ENCODE measurements around the gene MSANTD7. TPM values are rescaled to one million over a fixed set of nuclear protein-coding genes. Genes with fewer than 3 reads are reported as not detected.
"Not testable (repeated sequence)": the region's sequence is repeated elsewhere in the genome, so short reads cannot be mapped to it uniquely, and the experiment has no call there.

Gene MSANTD7, protein sequence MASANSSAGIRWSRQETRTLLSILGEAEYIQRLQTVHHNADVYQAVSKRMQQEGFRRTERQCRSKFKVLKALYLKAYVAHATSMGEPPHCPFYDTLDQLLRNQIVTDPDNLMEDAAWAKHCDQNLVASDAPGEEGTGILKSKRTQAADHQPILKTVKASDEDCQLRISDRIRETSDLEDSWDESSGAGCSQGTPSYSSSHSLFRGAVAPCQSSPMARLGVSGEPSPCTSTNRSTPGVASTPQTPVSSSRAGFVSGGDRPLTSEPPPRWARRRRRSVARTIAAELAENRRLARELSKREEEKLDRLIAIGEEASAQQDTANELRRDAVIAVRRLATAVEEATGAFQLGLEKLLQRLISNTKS
- 17.1 and 18.1 TPM in 2 replicates for total RNA-seq

DNA sequence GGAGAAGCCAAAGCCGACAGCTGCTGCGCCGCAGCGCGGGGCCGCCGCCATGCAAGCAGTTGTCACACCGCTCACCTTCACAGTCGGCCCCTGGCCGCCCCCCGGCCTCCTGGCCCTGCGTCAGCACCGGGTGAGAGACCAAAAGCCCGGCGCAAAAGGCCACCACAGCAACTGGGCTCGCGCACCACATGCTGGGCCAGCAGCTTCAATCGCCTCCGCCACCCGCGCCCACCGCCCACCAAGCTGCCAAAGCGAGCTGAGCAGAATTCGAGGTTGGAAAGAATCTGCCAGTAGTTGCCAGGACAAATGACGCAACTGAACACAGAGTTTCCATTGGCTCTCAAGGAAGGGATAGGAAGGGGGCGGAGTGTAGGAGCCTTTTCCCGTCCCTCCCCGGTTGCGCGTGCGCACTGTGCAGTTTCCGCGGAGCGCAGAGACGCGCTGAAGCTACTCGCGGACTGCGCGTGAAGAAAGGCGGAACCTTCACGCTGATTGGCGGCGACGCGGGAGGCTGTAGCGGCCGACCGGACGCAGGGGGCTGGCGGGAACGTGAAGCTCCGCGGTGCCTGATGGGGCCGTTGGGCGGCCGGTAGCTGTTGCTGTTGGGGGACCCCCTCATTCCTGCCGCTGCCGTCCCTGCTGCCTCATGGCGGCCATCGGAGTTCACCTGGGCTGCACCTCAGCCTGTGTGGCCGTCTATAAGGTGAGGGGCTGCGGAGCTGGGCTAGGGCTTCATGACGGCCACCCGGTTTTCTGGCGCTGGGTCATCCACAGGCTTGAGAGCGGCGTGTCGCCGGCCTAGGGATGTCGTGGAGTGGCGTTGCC lies at the start of gene MSANTD7, which contains the start of the genes CDNF and HSPA14:
Gene MSANTD7, plus strand, starts transcription at position 550 of the 825 bp plus-strand sequence. CDS start 3,979 bp downstream, outside the sequence.
Gene CDNF, minus strand, starts transcription at position 281 of the 825 bp plus-strand sequence. Its CDS starts 91 bp downstream, at position 190.
Gene HSPA14, plus strand, starts transcription at position 550 of the 825 bp plus-strand sequence. Its CDS starts 97 bp downstream, at position 647.
- peak; percentile 99 for DNase-seq (ENCODE audit: low read depth in 2 of 2)

DNA sequence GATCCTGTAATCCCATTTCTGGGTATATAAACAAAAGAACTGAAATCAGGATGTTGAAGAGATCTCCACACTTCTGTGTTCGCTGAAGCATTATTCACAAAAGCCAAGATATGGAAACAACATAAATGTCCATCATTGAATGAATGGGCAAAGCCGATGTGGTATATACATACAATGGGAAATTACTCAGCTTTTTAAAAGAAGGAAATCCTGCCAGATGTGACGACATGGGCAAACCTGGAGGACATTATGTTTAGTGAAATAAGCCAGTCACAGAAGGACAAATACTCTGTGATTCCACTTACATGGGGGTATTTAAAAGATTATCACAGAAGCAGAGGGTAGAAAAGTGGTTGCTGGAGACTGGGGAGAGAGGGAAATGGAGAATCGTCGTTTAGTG lies 39.5 kb upstream of the MSANTD7 start:
- peak; percentile 66 to 90 for DNase-seq (ENCODE audit: low read depth in 2 of 2)

DNA sequence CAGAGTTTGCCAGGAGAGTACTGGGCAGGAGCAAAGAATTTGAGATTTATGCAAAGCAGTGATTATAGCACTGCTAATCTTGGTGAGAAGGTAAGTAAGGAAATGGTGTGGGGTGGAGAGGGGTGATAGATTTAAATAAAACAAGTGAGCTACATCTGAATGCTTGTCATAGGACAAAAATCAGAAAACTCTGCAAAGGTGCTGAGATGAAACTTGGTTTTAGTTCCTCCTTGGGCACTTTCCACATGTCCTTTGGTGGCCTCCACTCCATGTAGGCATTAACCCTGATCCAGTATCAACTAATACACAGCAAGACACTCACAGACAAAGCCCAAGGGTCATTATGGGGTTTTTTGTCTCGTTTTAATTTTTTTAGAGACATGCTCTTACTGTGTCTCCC lies 37.7 kb upstream of the MSANTD7 start:
- no peak for DNase-seq (ENCODE audit: low read depth in 2 of 2)

DNA sequence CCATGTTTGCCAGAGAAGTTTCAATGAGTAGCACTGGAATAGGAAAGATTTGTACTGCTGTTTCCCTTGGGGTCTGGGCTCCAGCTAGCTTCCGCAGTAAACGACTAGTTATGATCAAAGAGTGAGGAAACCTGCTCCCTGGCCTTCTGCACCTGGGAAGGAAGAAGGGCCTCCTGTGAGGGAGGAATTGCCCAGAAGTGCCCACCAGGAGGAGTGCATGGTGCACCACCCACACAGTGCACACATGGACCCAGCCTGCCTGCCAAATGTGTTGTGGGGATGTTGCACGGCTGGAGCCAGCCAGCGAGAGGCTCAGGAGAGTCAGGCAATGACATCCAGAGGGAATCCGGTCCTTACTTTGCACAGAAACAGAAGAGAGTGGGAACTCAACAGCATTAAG lies 36.4 kb upstream of the MSANTD7 start:
- DNase-seq (ENCODE audit: low read depth in 2 of 2) = peak; percentile 91 to 92

DNA sequence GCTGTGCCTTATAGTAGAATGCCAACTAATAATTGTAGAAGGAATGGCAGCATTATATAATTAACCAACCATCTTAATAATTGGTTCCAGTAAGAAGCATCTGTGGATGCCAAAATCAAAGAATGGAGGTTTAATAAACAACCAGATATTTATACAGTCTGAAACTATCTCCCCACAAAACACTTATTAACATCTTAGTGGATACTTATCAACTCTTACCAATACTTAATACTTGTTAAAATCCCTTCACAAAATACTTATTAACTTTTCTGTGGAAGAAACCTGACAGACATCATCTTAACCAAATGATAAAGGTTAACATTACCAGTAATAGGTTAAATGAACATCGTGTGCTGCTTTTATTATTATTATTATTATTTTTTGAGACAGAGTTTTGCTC lies 34.3 kb upstream of the MSANTD7 start:
- no peak for DNase-seq (ENCODE audit: low read depth in 2 of 2)

DNA sequence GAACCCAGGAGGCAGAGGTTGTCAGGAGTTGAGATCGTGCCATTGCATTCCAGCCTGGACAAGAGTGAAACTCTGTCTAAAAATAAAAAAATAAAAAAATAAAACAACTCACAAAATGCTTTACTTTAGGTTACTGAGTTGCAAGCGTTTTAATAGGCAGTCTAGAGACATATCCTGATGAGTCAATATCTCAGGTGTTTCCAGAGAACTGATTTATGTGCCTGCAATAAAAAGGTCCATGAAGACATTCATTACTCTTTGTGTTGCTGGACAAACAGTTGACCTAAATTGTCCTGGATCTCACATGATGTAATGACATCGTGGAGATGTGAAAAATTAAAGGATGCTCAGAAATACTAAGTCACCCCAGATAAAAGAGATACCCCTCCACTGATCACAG lies 31.8 kb upstream of the MSANTD7 start:
- no peak for DNase-seq (ENCODE audit: low read depth in 2 of 2)

DNA sequence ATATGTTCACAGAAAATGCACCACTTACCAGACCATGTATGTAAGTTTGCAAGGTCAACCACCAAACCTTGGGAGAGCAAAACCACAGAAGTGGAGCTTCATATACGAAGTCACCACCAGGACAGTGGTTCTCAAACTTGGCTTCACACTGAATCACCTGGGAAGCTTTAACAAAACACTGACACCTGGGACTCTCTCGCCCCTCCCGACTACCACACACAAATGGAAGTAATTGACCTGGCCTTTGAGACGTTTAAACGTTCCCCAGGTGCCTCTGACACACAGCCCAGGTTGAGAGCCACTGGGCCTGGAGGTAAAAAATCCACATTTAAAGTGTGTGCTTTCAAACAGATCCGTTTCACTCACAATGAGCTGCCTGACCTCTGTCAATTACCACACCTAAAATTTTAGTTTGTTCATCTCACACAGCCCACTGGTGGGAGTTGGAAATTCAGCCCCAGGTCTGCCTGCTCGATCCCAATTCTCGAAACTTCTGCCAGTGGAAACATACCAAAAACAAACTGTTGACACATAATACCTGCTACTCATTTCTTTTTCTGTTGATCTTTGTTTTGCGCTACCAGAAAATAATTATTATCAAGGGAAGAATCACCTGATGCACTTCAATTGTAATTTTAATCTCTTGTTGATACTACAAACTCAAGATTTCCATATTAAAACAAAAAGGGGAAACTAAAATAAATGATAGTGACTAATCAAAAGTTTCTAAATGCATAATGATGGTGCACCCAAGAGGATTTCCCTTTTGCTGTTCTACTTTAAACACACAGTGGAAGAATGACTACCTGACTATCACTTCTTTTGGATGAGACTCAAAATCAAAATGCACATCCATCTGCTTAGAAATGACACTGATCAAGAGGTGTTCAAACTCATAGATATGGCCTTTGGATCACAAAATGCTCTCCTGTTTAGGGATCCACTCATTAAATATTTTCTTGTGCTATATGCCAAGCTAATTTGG lies 26.8 kb upstream of the MSANTD7 start:
- DNase-seq (ENCODE audit: low read depth in 2 of 2) = no peak

DNA sequence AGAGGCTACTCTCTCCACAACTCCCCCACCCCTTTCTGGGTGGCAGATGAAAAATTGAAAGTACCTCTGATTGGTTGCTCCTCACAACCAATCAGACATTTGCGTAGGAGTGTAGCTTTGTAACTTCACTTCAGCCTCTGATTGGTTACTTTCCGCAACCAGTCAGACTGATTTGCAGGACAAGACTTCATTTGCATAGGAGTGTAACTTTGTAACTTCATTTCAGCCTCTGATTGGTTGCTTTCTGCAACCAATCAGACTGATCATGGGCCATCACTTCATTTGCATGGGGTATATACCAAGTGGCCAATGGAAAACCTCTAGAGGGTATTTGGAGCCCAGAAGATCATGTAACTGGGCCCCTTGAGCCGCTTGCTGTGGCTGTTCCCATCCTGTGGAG lies 25.8 kb upstream of the MSANTD7 start:
- no peak for DNase-seq (ENCODE audit: low read depth in 2 of 2)

DNA sequence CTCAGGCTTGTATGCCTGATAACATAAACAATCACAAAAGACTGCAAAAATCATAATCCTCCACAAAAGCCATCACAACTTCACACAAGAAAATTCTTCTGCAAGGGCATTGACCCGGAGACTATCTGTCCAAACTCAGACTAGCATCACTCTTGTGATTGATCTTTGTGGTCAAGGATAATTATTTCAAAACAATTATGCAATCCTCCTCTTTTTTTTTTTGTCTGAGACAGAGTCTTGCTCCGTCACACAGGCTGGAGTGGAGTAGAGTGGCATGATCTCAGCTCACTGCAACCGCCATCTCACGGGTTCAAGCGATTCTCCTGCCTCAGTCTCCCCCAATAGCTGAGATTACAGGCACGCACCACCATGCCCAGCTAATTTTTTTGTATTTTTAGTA lies 22.4 kb upstream of the MSANTD7 start:
- DNase-seq (ENCODE audit: low read depth in 2 of 2) = no peak

DNA sequence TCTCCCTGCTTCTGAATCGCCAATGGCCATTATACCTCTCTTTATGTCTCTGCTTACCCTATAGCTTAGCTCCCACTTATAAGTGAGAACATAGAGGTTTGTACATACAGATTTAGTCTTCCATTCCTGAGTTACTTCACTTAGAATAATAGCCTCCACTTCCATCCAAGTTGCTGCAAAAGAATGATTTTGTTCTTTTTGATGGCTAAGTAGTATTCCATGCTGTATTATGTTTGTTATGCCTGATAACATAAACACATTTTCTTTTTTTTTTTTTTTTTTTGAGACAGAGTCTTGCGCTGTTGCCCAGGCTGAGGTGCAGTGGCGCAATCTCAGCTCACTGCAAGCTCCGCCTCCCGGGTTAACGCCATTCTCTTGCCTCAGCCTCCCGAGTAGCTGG lies 21.4 kb upstream of the MSANTD7 start:
- DNase-seq (ENCODE audit: low read depth in 2 of 2) = not testable (repeated sequence)

DNA sequence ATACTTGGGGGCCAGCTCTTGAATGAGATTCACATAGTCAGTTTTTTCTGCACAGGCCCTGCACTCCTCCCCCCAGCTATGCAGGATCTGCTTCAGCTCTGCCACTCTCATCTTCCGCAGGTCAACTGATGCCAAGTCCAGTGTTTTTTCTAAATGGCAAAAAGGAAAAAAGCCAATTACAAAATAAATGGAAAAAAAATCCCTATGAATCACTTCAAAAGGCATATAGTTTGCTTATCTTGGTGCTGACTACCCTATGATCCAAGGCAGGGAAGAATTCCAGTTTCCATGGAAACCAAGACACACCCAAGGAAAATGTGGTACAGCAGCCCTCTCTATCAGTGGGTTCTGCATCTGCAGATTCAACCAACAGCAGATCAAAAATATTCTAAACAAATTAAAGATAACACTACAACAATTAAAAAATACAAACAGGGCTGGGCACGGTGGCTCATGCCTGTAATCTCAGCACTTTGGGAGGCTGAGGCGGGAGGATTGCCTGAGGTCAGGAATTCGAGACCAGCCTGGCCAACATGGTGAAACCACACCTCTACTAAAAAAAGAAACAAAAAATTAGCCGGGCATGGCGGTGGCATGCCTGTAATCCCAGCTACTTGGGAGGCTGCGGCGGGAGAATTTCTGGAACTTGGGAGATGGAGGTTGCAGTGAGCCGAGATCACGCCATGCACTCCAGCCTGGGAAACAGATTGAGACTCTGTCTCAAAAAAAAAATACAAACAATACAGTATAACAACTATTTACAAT lies 17.9 kb upstream of the MSANTD7 start:
- peak in 1 of 2 donors; percentile 48 for DNase-seq (ENCODE audit: low read depth in 2 of 2)

DNA sequence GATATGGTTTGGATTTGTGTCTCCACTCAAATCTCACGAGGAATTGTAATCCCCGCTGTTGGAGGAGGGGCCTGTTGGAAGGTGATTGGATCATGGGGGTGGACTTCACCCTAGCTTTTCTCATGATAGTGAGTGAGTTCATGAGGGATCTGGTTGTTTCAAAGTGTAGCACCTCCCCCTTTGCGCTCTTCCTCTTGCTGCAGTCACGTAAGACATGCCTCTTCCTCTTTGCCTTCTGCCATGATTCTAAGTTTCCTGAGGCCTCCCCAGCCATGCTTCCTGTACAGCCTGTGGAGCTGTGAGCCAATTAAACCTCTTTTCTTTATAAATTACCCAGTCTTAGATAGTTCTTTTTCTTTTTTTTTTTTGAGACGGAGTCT lies 17.3 kb upstream of the MSANTD7 start:
- DNase-seq (ENCODE audit: low read depth in 2 of 2) = no peak

DNA sequence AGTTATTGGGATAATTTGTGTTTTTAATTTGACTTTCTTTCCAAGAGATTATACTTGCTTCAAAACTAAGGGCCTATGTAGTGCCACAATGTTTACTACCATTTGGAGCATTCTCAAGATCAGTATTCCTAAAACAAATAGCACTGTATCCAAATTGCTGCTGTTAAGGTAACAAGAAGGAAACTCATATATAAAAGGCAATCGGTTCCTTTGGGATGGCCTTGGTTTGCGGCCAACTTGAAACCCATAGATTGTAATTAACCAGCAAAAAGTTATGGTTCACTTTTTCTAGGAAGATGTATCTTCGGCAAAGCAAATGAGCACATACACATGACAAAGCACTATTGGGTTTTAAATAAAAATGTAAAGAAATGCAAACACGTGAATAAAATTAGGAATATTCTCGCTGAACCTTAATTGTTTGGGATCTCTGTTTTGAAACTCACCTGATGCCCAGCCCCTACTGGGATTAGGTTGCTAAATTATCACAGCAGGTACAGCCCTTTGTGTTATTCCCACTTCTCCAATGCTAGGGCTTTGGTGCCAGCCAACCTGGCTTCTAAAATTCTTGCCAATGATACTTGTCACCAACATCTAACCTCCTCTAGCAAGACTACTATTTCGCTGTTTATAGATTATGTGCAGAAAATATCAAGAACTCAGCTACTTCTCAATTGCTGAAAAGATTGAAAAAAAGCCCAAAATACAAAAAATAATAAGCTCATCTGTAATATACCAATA lies 16.3 kb upstream of the MSANTD7 start:
- DNase-seq (ENCODE audit: low read depth in 2 of 2) = no peak

DNA sequence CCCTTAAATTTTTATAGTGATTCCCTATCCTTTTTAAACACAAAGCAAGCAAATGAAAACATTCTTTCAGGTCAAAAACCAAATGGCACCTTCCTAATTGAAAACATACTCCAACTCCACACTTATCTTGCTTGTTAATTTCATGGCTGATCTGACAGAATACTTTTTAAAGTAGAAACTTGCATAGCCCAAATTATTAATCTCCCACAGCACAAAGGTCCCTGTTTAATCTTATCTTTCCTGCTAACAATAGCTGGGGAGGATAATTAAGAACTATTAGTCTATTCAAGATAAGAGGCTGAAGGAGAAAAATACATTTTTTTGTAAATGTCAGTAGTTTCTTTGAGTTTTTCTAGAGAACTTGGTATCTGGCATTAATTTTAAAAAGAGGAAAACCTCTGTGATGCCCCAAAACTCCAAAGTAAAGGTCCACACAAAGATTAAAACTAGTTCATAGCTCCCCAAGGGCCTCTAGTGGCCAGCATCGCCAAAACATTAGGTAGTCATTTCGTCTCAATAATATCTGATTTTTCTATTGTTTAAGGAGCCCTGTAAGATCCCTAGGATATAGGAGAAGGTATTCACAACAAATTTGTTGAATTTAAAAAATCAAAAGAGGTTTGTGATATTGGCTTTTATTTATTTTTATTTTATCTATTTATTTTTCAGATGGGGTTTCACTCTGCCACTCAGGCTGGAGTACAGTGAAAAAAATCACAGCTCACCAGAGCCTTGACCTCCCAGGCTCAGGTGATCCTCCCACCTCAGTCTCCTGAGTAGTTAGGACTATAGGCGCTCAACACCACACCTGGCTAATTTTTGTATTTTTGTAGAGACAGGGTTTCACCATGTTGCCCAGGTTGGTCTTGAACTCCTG lies 15.0 kb upstream of the MSANTD7 start:
- DNase-seq (ENCODE audit: low read depth in 2 of 2) = peak in 1 of 2 donors; percentile 60

DNA sequence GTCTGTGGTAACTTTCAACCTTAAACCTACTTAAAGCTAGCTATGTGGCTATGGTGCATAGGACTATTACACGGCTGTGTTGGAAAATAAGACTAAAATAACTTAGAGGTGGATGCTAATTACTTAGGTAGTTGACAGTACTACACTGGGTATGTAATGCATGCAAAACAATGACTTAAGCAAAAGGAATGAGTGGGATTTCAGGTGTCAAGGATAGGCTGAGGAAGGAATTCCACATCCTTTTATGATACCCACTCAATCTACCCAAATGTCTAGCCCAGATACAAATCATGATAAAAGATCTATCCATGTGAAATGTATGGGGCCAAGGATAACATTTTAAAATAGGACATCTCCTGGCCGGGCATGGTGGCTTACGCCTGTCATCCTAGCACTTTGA lies 14.1 kb upstream of the MSANTD7 start:
- DNase-seq (ENCODE audit: low read depth in 2 of 2) = no peak

DNA sequence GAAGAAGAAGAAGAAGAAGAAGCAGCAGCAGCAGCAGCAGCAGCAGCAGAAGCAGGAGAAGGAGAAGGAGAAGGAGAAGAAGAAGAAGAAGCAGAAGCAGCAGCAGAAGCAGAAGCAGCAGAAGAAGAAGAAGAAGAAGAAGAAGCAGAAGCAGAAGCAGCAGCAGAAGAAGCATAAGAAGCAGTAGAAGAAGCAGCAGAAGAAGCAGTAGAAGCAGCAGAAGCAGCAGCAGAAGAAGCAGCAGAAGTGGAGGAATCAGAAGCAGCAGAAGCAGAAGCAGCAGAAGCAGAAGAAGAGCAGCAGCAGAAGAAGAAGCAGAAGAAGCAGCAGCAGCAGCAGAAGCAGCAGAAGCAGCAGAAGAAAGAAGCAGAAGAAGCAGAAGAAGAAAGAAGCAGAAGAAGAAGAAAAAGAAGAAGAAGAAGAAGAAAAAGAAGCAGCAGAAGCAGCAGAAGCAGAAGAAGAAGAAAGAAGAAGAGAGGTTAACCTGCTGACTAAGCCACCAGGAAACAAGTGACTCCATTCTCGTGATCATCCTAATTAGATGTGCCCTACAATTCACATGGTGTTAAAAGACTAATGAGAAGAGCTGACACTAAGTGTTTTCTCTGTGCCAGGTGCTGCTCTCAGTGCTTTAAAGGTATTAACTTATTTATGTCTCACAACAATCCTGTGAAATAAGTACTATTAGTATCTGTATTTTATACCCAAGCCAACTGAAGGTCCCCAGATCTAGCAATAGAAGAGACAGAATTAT lies 11.9 kb upstream of the MSANTD7 start:
- DNase-seq (ENCODE audit: low read depth in 2 of 2) = no peak

DNA sequence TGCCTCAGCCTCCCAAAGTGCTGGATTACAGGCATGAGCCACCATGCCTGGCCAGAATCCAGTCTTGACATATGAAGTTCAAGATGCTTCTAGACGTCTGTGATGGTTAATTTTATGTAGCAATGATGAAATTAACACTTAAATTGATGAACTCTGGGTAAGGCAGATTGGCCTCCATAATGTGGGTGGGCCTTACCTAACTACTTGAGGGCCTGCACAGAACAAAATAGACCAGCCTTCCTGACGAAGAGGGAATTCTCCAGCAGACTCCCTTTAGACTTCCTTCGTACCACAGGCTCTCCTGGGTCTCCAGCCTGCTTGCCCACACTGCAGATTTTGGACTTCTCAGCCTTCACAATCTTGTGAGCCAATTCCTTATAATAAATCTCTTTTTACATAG lies 5.0 kb upstream of the MSANTD7 start:
- DNase-seq (ENCODE audit: low read depth in 2 of 2) = no peak

DNA sequence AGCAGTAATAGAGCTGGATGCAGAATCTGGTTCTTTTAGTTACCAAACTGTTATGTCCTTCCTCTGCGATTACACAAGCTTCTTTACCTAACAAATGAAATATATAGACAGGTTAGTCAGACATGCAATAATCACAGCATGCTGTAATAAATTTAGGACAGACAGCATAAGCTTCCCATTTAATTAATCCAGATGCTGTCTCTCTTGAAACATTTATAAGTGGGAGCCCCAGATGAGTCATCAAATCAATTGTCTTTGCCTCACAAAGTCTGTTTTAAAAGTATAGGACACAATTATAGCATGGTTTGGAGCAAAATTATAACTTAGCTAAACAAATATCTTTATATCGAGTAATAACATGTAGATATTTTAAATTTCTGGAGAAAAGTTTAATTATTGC lies 1.9 kb upstream of the MSANTD7 start:
- no peak for DNase-seq (ENCODE audit: low read depth in 2 of 2)
